GM13976 (cell line): ENCODE results near the gene CNNM2.

Experiments used
- DNase-seq: peaks from one replicate; pipeline ENCODE4 v3.0.0; 2012; ENCODE audit warnings: low spot score
- in situ Hi-C: fragments of 300-500 bp; cut with MboI; formaldehyde crosslinking; loops from one replicate; pipeline ENCODE4 v1.12.0; 2022; ENCODE audit warnings: low sequenced_read_pairs, mixed read lengths, inconsistent platforms; ENCODE audit not compliant: unreplicated experiment
- TF ChIP-seq, protein P1 (sequence below): IDR thresholded peaks from 2 replicates; pipeline ENCODE4 v1.5.1; 2012; ENCODE audit warnings: borderline replicate concordance, mild to moderate bottlenecking; ENCODE audit not compliant: insufficient read depth; ENCODE audit errors: extremely low read depth, missing control alignments, control extremely low read depth

Gene CNNM2

DNA sequence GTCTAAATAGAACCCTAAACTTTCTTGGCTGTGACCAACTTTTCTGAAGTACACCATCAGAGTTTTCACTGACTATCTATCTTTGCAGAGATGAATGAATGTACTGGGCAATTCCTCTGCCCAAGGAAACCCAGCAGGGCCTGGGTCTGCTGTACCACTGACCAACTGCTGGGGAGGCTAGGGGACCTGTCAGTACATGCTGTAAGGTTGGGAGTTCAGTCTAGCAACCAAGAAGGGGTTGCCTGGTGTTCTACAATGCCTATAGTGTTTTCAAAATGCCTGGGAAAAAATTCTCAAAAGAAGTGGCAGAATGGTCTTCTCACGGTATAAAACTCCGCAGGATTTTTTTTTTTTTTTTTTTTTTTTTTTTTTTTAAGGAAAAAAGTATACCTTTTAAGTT is 168.7 kb downstream of the CNNM2 start:
- DNase-seq = no peak
- TF ChIP-seq, protein P1, sequence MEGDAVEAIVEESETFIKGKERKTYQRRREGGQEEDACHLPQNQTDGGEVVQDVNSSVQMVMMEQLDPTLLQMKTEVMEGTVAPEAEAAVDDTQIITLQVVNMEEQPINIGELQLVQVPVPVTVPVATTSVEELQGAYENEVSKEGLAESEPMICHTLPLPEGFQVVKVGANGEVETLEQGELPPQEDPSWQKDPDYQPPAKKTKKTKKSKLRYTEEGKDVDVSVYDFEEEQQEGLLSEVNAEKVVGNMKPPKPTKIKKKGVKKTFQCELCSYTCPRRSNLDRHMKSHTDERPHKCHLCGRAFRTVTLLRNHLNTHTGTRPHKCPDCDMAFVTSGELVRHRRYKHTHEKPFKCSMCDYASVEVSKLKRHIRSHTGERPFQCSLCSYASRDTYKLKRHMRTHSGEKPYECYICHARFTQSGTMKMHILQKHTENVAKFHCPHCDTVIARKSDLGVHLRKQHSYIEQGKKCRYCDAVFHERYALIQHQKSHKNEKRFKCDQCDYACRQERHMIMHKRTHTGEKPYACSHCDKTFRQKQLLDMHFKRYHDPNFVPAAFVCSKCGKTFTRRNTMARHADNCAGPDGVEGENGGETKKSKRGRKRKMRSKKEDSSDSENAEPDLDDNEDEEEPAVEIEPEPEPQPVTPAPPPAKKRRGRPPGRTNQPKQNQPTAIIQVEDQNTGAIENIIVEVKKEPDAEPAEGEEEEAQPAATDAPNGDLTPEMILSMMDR = no peak
- in situ Hi-C loops = no loop called here

DNA sequence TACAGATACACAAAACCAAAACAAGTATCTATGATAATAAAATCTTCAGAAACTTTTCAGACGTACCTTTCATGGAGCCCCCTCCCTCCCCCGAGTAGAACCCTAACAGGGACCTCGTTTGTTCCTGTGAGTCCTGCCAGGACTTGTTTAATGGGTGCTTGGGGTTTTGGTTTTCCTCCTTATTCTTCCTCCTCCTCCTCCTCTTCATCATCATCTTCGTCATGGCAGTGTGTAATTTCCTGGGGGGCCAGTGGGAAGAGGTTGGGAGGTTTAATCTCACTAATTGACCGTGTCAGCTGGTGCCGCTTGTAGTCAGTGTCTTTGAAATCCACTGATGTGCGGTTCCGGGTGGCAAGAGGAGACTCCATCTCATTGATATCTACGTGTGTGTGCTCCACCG is 171.4 kb downstream of the CNNM2 start:
- DNase-seq = no peak
- TF ChIP-seq, protein P1 = no peak
- in situ Hi-C loops = no loop called here

DNA sequence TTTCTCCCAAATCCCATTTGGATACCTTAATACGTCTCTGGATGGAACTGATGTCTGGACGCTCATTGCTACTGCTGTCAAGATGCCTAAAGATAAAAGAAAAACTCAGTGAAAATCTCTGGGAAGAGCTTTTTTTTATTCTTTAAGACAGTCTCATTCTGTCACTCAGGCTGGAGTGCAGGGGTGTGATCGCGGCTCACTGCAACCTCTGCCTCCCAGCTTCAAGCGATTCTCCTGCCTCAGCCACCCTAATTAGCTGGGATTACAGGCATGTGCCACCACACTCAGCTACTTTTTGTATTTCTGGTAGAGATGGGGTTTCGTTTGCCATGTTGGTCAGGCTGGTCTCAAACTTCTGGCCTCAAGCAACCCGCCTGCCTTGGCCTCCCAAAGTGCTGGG is 172.8 kb downstream of the CNNM2 start:
- TF ChIP-seq, protein P1 = no peak
- in situ Hi-C loops = no loop called here
- no peak for DNase-seq

DNA sequence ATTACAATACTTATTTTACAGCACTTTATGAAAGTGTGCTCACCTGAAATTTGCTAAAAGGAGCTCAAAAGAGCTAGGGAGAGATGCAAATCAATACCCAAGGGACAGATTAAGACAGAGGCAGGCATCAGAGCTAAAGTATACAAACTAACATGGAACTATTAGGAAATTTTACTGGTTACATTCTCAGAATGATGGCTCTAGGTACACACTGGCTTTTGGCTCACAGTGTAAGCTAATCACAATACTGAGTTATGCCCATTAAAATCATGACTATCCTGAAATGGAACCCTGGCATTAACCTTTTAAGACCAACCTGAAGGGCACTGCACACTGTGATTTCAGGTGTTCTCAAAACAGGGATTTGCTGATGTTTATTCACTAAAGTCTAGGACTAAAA is 176.9 kb downstream of the CNNM2 start:
- TF ChIP-seq, protein P1 = no peak
- no peak for DNase-seq
- in situ Hi-C loops = no loop called here

DNA sequence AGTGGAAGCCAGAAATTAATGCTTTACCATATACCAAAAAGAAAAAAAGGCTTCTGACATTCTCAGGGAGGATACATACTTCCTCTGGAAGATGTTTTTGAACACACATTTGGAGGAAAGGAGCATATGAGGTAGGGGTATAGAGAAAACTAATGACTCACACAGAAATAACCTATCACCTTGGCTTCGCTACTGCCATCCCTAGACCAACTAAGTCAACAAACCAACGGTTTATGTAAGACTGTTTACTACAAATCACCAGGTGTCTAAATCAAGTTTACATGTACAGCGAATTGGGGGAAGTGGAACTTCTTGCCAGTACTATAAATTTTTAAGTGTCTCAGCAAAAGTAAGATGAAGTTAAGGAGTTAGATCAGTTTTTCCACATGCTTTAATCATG is 178.0 kb downstream of the CNNM2 start:
- TF ChIP-seq, protein P1 = no peak
- DNase-seq = no peak
- in situ Hi-C loops = no loop called here

DNA sequence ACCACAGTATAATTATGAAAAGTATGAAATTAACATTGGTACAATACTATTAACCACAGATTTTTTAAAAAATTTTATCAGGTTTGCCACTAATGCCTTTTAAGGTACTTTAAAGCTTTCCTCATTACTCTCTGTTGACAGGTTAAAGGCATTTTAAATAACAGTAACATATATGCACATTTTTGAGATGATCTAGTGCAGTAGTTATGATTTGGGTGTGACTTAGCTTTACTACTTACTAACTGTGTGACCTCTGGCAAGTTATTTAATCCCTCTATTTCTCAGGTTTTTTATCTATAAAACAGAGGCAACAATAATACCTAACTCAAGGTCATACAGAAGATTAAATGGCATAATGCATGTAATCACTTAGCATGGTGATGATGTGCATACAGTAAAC is 180.1 kb downstream of the CNNM2 start:
- in situ Hi-C loops = no loop called here
- TF ChIP-seq, protein P1 = no peak
- DNase-seq = no peak

DNA sequence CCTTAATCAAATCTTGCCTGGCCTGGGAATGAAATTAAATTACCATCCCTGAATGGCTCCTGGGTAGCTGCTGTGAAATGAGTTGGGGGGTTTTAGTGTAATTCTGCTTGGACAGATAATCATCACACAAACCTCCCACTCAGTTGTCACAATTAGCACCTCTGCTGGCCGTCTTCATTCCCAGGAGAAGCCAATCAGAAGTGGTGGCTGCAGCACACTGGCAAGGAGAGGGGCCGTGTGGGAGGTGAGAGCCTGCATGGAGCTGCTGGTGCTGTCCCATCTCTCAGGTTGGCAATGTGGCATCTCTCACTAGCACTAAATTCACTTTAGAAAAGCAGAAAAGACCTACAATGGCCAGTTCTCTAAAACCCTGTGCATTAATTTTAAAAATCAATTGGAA is 182.5 kb downstream of the CNNM2 start:
- in situ Hi-C loops = no loop called here
- DNase-seq = no peak
- TF ChIP-seq, protein P1 = no peak
